GM12891 (cell line): ENCODE results near the gene MRPL32.

Experiments
- PAX5 ChIP-seq: IDR thresholded peaks from 2 replicates; pipeline ENCODE4 v1.6.1; 2011; ENCODE audit warnings: low read length, moderate library complexity, mild to moderate bottlenecking; ENCODE audit not compliant: insufficient read depth, severe bottlenecking
- POLR2A ChIP-seq: IDR thresholded peaks from 2 replicates; pipeline ENCODE4 v1.6.1; 2011; ENCODE audit warnings: low read depth, low read length, control low read depth
- POLR2AphosphoS5 ChIP-seq: IDR thresholded peaks from 2 replicates; pipeline ENCODE4 v1.6.1; 2011; ENCODE audit warnings: low read depth, low read length, control low read depth
- SPI1 ChIP-seq: IDR thresholded peaks from 2 replicates; pipeline ENCODE4 v1.6.1; 2011; ENCODE audit warnings: low read depth, low read length, control low read depth
- TAF1 ChIP-seq: IDR thresholded peaks from 2 replicates; pipeline ENCODE4 v1.6.1; 2011; ENCODE audit warnings: low read depth, low read length, control low read depth

- no peak for TF ChIP-seq SPI1
- no peak for TF ChIP-seq POLR2AphosphoS5
- no peak for TF ChIP-seq POLR2A
- TF ChIP-seq TAF1 = no peak
- no peak for TF ChIP-seq PAX5
These were observed 7.8 kb upstream of the MRPL32 start for GRCh38 chr7:42924223-42924838.
